Measurements from ENCODE around the gene EXOC1.

The EXOC1 gene

DNA sequence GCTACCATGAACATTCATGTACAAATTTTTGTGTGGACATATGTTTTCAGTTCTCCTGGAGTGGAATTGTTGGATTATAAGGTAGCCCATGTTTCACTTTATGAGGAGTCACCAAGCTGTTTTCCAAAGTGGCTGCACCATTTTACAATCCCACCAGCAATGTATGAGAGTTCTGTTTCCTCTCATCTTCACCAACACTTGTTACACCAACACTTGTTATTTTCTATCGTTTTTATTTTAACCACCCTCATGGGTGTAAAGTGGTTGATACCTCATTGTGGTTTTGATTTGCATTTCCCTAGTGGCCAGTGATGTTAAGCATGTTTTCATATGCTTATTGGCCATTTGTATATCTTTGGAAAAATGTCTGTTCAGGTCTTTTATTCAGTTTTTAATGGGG lies 4.1 kb downstream of the EXOC1 start:
- Histone ChIP-seq H3K4me3 (ENCODE audit: low read length) (no peak overlapping the region), H3K9me3 (ENCODE audit: control insufficient read depth, low read depth, low read length) (no peaks in the 10 kb centered on the region), H3K9ac (ENCODE audit: low read length) (no peak overlapping the region), H3K27ac (ENCODE audit: low read length) (no peak overlapping the region), H3K4me1 (ENCODE audit: control insufficient read depth, low read depth, low read length) (no peaks in the 10 kb centered on the region), H3K27me3 (ENCODE audit: control insufficient read depth, insufficient read depth, low read length) (peaks cover 9% of the 10 kb centered on the region), H3K36me3 (ENCODE audit: control insufficient read depth, low read depth, low read length) (no peaks in the 10 kb centered on the region)

DNA sequence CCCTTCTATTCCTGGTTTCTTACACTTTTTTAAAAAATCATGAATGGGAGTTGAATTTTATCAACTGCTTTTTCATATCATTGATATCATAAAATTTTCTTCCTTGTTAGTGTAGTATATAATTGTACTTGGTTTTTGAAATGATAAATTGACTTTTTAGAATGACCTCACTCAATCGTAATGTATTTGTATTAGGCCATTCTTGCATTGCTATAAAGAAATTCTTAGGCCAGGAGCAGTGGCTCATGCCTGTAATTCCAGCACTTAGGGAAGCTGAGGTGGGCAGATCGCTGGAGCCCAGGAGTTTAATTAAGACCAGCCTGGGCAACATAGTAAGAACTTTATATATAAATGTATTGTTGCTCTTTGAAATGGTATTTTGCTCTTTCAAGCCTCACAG lies 6.3 kb downstream of the EXOC1 start:
- Histone ChIP-seq H3K27me3 (ENCODE audit: control insufficient read depth, insufficient read depth, low read length) (peaks cover 9% of the 10 kb centered on the region), H3K9me3 (ENCODE audit: control insufficient read depth, low read depth, low read length) (no peaks in the 10 kb centered on the region), H3K9ac (ENCODE audit: low read length) (no peak overlapping the region), H3K4me1 (ENCODE audit: control insufficient read depth, low read depth, low read length) (no peaks in the 10 kb centered on the region), H3K27ac (ENCODE audit: low read length) (no peak overlapping the region), H3K4me3 (ENCODE audit: low read length) (no peak overlapping the region), H3K36me3 (ENCODE audit: control insufficient read depth, low read depth, low read length) (peaks cover 1% of the 10 kb centered on the region)

DNA sequence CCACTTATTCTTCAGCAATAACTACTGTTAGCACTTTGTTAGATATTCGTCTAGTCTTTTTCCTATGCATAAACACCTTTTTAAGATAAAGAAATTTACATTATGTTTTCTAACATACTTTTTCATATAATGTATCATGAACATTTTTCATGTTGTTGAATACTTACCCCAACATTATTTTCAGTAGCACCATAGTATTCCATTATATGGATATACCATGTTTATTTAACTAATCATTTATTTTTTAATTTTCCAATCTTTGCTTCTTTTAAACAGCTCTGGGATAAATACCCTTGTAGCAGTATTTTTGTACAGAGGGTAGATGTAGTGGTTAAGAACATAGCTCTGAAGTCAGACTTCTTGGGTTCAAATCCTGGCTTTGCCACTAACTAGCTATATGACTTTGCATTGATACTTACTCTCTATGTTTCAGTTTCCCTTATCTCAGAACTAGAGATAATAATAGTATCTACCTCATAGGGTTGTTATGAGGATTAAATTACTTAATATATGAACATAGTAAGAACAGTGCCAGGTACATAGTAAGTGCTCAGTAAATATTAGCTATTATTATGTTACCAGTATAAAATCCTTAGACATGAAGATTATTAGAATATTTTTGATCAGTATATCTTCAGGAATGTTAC lies 11.3 kb downstream of the EXOC1 start:
- Histone ChIP-seq H3K9me3 (ENCODE audit: control insufficient read depth, low read depth, low read length) (no peaks in the 10 kb centered on the region), H3K27me3 (ENCODE audit: control insufficient read depth, insufficient read depth, low read length) (no peaks in the 10 kb centered on the region), H3K4me3 (ENCODE audit: low read length) (no peak overlapping the region), H3K9ac (ENCODE audit: low read length) (no peak overlapping the region), H3K36me3 (ENCODE audit: control insufficient read depth, low read depth, low read length) (peaks cover 4% of the 10 kb centered on the region), H3K4me1 (ENCODE audit: control insufficient read depth, low read depth, low read length) (no peaks in the 10 kb centered on the region), H3K27ac (ENCODE audit: low read length) (no peak overlapping the region)

- peaks cover 5% of the 10 kb centered on the region for H3K36me3 ChIP-seq (ENCODE audit: control insufficient read depth, low read depth, low read length)
- H3K9ac ChIP-seq (ENCODE audit: low read length) = no peak overlapping the region
- H3K9me3 ChIP-seq (ENCODE audit: control insufficient read depth, low read depth, low read length) = no peaks in the 10 kb centered on the region
- no peak overlapping the region for H3K4me3 ChIP-seq (ENCODE audit: low read length)
- H3K4me1 ChIP-seq (ENCODE audit: control insufficient read depth, low read depth, low read length) = no peaks in the 10 kb centered on the region
- H3K27ac ChIP-seq (ENCODE audit: low read length) = no peak overlapping the region
- H3K27me3 ChIP-seq (ENCODE audit: control insufficient read depth, insufficient read depth, low read length) = no peaks in the 10 kb centered on the region
Measured at GRCh38 chr4:55865228-55865806, 11.9 kb downstream of the EXOC1 start.

DNA sequence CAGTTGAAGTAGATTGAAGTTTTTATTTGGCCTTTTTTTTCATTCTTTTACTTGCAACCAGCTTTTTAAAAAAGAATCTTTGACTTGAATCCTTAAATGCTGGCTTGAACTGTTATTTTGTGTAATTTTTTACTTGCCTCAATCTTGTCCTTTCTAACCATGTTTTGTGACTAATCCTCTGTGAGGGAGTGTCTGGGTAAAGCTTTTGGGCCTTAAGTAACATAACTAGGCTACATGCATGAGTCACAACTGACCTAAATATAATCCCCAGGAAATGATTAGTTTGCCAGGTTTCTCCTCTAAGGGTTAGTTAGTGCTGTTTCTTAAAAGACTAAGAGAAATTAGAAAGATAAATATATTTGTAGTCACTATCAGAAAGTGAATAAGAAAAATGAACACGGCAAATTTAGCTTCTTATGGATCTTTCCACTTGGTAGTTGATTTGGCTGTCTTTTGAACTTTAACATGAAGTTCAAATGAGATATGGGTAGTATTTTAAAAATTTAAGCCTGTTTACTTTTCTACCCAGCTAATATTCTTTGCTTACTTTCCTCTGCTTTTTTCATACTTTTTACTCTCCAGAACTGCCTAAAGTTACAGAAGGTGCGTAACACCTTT lies 13.0 kb downstream of the EXOC1 start:
- no peaks in the 10 kb centered on the region for H3K27me3 ChIP-seq (ENCODE audit: control insufficient read depth, insufficient read depth, low read length)
- H3K9ac ChIP-seq (ENCODE audit: low read length) = no peak overlapping the region
- H3K27ac ChIP-seq (ENCODE audit: low read length) = no peak overlapping the region
- H3K36me3 ChIP-seq (ENCODE audit: control insufficient read depth, low read depth, low read length) = peaks cover 16% of the 10 kb centered on the region
- no peaks in the 10 kb centered on the region for H3K9me3 ChIP-seq (ENCODE audit: control insufficient read depth, low read depth, low read length)
- no peaks in the 10 kb centered on the region for H3K4me1 ChIP-seq (ENCODE audit: control insufficient read depth, low read depth, low read length)
- no peak overlapping the region for H3K4me3 ChIP-seq (ENCODE audit: low read length)

- no peak overlapping the region for H3K4me3 ChIP-seq (ENCODE audit: low read length)
- H3K27ac ChIP-seq (ENCODE audit: low read length) = no peak overlapping the region
- H3K9me3 ChIP-seq (ENCODE audit: control insufficient read depth, low read depth, low read length) = no peaks in the 10 kb centered on the region
- H3K9ac ChIP-seq (ENCODE audit: low read length) = no peak overlapping the region
- no peaks in the 10 kb centered on the region for H3K27me3 ChIP-seq (ENCODE audit: control insufficient read depth, insufficient read depth, low read length)
- no peaks in the 10 kb centered on the region for H3K4me1 ChIP-seq (ENCODE audit: control insufficient read depth, low read depth, low read length)
- peaks cover 16% of the 10 kb centered on the region for H3K36me3 ChIP-seq (ENCODE audit: control insufficient read depth, low read depth, low read length)
Measured at GRCh38 chr4:55866973-55867574, 13.6 kb downstream of the EXOC1 start.

- Histone ChIP-seq H3K36me3 (ENCODE audit: control insufficient read depth, low read depth, low read length) (peaks cover 19% of the 10 kb centered on the region), H3K4me1 (ENCODE audit: control insufficient read depth, low read depth, low read length) (no peaks in the 10 kb centered on the region), H3K27ac (ENCODE audit: low read length) (no peak overlapping the region), H3K4me3 (ENCODE audit: low read length) (no peak overlapping the region), H3K9ac (ENCODE audit: low read length) (no peak overlapping the region), H3K27me3 (ENCODE audit: control insufficient read depth, insufficient read depth, low read length) (no peaks in the 10 kb centered on the region), H3K9me3 (ENCODE audit: control insufficient read depth, low read depth, low read length) (no peaks in the 10 kb centered on the region)
Measured at GRCh38 chr4:55868581-55869090, 15.2 kb downstream of the EXOC1 start.

- no peak overlapping the region for H3K27ac ChIP-seq (ENCODE audit: low read length)
- peaks cover 18% of the 10 kb centered on the region for H3K36me3 ChIP-seq (ENCODE audit: control insufficient read depth, low read depth, low read length)
- no peak overlapping the region for H3K4me3 ChIP-seq (ENCODE audit: low read length)
- no peak overlapping the region for H3K9ac ChIP-seq (ENCODE audit: low read length)
- no peaks in the 10 kb centered on the region for H3K9me3 ChIP-seq (ENCODE audit: control insufficient read depth, low read depth, low read length)
- H3K27me3 ChIP-seq (ENCODE audit: control insufficient read depth, insufficient read depth, low read length) = no peaks in the 10 kb centered on the region
- H3K4me1 ChIP-seq (ENCODE audit: control insufficient read depth, low read depth, low read length) = no peaks in the 10 kb centered on the region
Measured at GRCh38 chr4:55871299-55871800, 17.9 kb downstream of the EXOC1 start.

DNA sequence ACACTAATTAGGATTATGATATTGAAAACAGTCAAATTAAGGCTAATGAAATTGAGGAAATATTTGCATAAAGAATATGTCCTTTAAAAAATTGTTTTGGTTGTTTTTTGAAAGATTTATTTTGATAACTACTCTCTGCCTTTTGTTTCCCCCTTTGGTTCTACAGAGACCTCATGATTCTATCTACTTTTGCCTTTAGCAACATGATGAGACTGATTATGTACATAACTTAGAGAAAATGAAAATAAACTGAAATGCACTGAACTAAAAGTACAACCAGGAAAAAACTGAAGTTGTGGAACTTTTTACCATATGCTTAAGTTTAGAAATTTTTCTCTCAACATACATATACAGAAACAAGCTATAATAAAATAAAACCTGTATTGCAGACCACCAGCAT lies 21.4 kb downstream of the EXOC1 start:
- Histone ChIP-seq H3K36me3 (ENCODE audit: control insufficient read depth, low read depth, low read length) (peaks cover 26% of the 10 kb centered on the region), H3K4me1 (ENCODE audit: control insufficient read depth, low read depth, low read length) (no peaks in the 10 kb centered on the region), H3K27me3 (ENCODE audit: control insufficient read depth, insufficient read depth, low read length) (no peaks in the 10 kb centered on the region), H3K4me3 (ENCODE audit: low read length) (no peak overlapping the region), H3K9ac (ENCODE audit: low read length) (no peak overlapping the region), H3K27ac (ENCODE audit: low read length) (no peak overlapping the region), H3K9me3 (ENCODE audit: control insufficient read depth, low read depth, low read length) (no peaks in the 10 kb centered on the region)

DNA sequence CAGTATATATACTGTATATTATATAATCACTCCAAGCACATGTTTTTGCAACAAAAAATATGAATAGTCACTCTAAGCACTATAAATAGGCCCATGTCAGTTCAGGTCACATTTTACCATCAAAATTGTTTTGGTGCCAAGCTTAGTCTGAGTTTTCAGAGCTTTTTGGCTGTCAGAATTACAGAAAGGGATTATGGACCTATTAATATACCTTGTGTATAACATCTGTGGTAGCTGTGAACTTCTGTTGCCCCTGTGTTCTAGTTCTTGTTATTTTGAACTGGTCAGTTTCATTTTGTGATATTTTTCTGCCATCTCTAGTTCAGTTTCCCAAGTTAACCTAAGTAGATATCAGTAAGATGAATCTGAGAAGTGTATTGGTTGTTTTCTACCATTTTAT lies 22.9 kb downstream of the EXOC1 start:
- Histone ChIP-seq H3K9ac (ENCODE audit: low read length) (no peak overlapping the region), H3K4me3 (ENCODE audit: low read length) (no peak overlapping the region), H3K27ac (ENCODE audit: low read length) (no peak overlapping the region), H3K27me3 (ENCODE audit: control insufficient read depth, insufficient read depth, low read length) (no peaks in the 10 kb centered on the region), H3K36me3 (ENCODE audit: control insufficient read depth, low read depth, low read length) (peaks cover 19% of the 10 kb centered on the region), H3K9me3 (ENCODE audit: control insufficient read depth, low read depth, low read length) (no peaks in the 10 kb centered on the region), H3K4me1 (ENCODE audit: control insufficient read depth, low read depth, low read length) (no peaks in the 10 kb centered on the region)

- Histone ChIP-seq H3K4me3 (ENCODE audit: low read length) (no peak overlapping the region), H3K9ac (ENCODE audit: low read length) (no peak overlapping the region), H3K4me1 (ENCODE audit: control insufficient read depth, low read depth, low read length) (no peaks in the 10 kb centered on the region), H3K9me3 (ENCODE audit: control insufficient read depth, low read depth, low read length) (no peaks in the 10 kb centered on the region), H3K36me3 (ENCODE audit: control insufficient read depth, low read depth, low read length) (peaks cover 13% of the 10 kb centered on the region), H3K27me3 (ENCODE audit: control insufficient read depth, insufficient read depth, low read length) (no peaks in the 10 kb centered on the region), H3K27ac (ENCODE audit: low read length) (no peak overlapping the region)
Measured at GRCh38 chr4:55879224-55879623, 25.8 kb downstream of the EXOC1 start.
